Activated CD8-positive, alpha-beta memory T cell treated with anti-CD3 and anti-CD28 coated beads for 4 hours (primary cell): Measurements from ENCODE around the gene MARS1.
"Not testable (repeated sequence)": the region's sequence is repeated elsewhere in the genome, so short reads cannot be mapped to it uniquely, and the experiment has no call there.

Experiments
- DNase-seq, 2 donors: peaks; one replicate each; pipeline ENCODE4 v3.0.0-alpha.2; 2020; ENCODE audit warnings: low read depth in 2 of 2

MARS1 gene

GRCh38 chr12:57549909-57550640 lies 62.2 kb downstream of the MARS1 start, which contains the start of gene KIF5A:
Gene KIF5A (plus strand): TSS chr12:57550044. CDS start chr12:57550272, 228 bp downstream.
- peak; percentile 14 to 15 for DNase-seq

GRCh38 chr12:57550641-57551549 lies 63.0 kb downstream of the MARS1 start:
- DNase-seq = no peak

- DNase-seq = no peak
Observed at GRCh38 chr12:57551637-57552305, 63.9 kb downstream of the MARS1 start.

- DNase-seq = no peak
Observed at GRCh38 chr12:57552306-57552651, 64.4 kb downstream of the MARS1 start.

GRCh38 chr12:57552835-57553313 lies 65.0 kb downstream of the MARS1 start:
- DNase-seq = no peak

GRCh38 chr12:57553343-57554202 lies 65.7 kb downstream of the MARS1 start:
- no peak for DNase-seq

- no peak for DNase-seq
Observed at GRCh38 chr12:57554453-57554852, 66.6 kb downstream of the MARS1 start.

- no peak for DNase-seq
Observed at GRCh38 chr12:57554897-57555296, 67.0 kb downstream of the MARS1 start.

- no peak for DNase-seq
Observed at GRCh38 chr12:57558864-57559263, 71.0 kb downstream of the MARS1 start.

GRCh38 chr12:57560516-57560915 lies 72.6 kb downstream of the MARS1 start:
- DNase-seq = no peak

GRCh38 chr12:57561117-57561516 lies 73.2 kb downstream of the MARS1 start:
- not testable (repeated sequence) for DNase-seq

GRCh38 chr12:57563358-57563757 lies 75.5 kb downstream of the MARS1 start:
- DNase-seq = no peak

- DNase-seq = no peak
Observed at GRCh38 chr12:57564178-57564740, 76.4 kb downstream of the MARS1 start.
